ENCODE data around the gene APOL2.
A peak's percentile ranks its signal among the peaks of the same experiment; 100 is the strongest.

APOL2 gene

DNA sequence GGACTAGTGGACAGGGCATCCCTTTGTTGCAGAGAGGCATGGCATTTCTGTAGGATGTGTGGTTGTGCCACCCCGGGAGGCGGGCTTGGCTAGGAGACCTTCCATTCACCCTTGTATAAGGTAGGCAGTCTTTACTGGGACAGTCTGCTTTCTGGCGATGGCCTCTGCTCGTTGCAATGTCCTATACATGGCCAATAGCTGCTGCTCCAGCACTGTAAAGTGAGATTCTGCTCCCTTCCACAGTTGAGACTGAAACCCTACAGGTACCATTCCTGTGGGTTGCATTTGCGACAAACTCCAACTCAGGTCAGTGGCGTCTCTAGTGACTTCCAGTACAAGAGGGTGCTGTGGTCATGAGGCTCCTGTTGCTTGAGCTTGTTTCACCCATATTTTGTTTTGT is 58.4 kb downstream of the APOL2 start:
- H3K36me3 Mint-ChIP-seq (ENCODE audit: low read depth), result no peaks in the 10 kb centered on the region
- no peak for ATAC-seq

DNA sequence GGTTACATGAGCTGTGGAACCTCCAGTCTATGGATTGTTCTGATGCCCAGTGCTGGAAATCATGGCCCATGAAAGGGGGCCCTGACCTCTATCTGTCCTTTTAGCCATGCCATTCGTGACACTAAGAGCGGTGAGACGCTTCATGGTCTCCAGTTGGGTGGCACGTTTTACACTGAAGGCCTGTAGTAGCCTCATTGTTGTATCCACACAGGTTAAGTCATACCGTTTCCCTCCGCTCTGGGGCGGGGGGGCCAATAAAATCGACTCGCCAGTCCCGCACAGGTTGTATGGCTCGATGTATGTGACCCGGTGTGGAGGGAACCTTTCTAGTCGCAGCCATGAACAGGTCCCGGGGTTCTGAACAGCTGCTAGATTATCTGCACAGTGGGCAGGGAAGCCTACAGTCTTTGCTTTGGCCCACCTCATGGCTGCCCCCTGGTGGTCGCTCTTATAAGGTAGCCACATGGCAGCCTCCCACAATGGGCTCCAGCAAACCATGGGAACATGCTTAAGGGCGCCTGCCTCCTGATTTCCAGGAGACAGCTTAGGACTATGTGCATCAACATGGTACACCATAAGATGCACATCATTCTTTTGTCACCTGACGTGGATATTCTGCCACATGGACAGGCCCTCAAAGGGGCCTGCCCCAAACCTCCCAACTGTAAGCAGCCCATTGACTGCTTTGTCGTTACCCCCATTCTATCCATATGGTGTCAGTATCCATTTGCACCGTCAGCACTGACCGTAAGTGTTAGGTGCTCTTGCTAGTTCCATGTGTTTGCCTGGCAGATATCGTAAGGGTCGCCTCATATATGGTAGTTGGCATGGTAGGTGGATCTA is 59.1 kb downstream of the APOL2 start:
- H3K4me1 Mint-ChIP-seq, result peaks cover 3% of the 10 kb centered on the region
- H3K9me3 Mint-ChIP-seq, result no peaks in the 10 kb centered on the region
- H3K27me3 Mint-ChIP-seq, result no peaks in the 10 kb centered on the region
- no peak overlapping the region for H3K27ac Mint-ChIP-seq
- H3K4me3 Mint-ChIP-seq, result no peak overlapping the region
- DNase-seq (peak; percentile 90), ATAC-seq (peak; percentile 92)
- H3K36me3 Mint-ChIP-seq (ENCODE audit: low read depth), result no peaks in the 10 kb centered on the region

More for the DNA sequence above, 58.4 kb downstream of the APOL2 start:
- DNase-seq, result no peak
- H3K9me3 Mint-ChIP-seq, result no peaks in the 10 kb centered on the region
- H3K27me3 Mint-ChIP-seq, result no peaks in the 10 kb centered on the region
- no peak overlapping the region for H3K27ac Mint-ChIP-seq
- peaks cover 3% of the 10 kb centered on the region for H3K4me1 Mint-ChIP-seq
- H3K4me3 Mint-ChIP-seq, result no peak overlapping the region

DNA sequence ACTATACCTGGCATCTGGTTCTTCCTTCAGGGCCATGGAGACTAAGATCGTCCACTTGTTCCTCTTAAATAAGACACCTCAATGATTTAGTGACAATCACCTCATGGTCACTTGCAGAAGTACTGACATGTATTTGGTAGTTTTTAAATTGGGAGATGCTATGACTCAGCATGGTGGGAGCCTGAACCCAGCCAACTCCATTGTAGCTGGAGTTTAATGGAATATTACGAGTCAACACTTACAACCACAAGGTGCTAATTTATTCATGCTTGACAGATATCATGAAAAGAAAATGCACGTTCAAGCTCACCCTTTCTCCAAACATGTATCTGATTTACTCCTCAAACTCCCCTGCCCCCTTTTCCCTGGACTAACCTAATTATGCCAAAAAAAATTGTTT is 62.2 kb downstream of the APOL2 start:
- DNase-seq, result no peak
- Mint-ChIP-seq H3K27me3 (no peaks in the 10 kb centered on the region), H3K4me1 (peaks cover 3% of the 10 kb centered on the region), H3K4me3 (no peak overlapping the region), H3K9me3 (no peaks in the 10 kb centered on the region), H3K27ac (no peak overlapping the region), H3K36me3 (ENCODE audit: low read depth) (no peaks in the 10 kb centered on the region)
- ATAC-seq, result peak; percentile 8
